OCI-LY1 (cell line): ENCODE data around the gene ATXN7.

Experiments
- H2AFZ ChIP-seq: fragments of 200-600 bp; sonication (generic), shearing (Covaris generic); 2 replicates; pipeline ENCODE4 v1.6.0; 2014; ENCODE audit warnings: antibody characterized with exemption, mild to moderate bottlenecking, low read length
- H3F3A ChIP-seq: fragments of 200-600 bp; sonication (generic), shearing (Covaris generic); 2 replicates; pipeline ENCODE4 v1.6.0; 2014; ENCODE audit warnings: mild to moderate bottlenecking, antibody characterized with exemption, low read length, moderate library complexity; ENCODE audit not compliant: insufficient read depth
- H3K27ac ChIP-seq: fragments of 200-600 bp; sonication (generic); 2 replicates; pipeline ENCODE4 v1.5.1; 2014; ENCODE audit warnings: low read length, mixed run types, mild to moderate bottlenecking, low read depth; ENCODE audit not compliant: poor library complexity, severe bottlenecking
- H3K27me3 ChIP-seq: fragments of 200-600 bp; sonication (generic); 2 replicates; pipeline ENCODE4 v1.6.0; 2014; ENCODE audit warnings: antibody characterized with exemption, mild to moderate bottlenecking, low read length, moderate library complexity; ENCODE audit not compliant: insufficient read depth
- H3K36me3 ChIP-seq: fragments of 200-600 bp; sonication (generic); 2 replicates; pipeline ENCODE4 v1.6.1; 2014; ENCODE audit warnings: mild to moderate bottlenecking, antibody characterized with exemption, low read length, moderate library complexity, mixed read lengths; ENCODE audit not compliant: insufficient read depth
- H3K4me1 ChIP-seq: fragments of 200-600 bp; sonication (generic); 2 replicates; pipeline ENCODE4 v1.5.1; 2014; ENCODE audit warnings: mild to moderate bottlenecking, low read length, moderate library complexity; ENCODE audit not compliant: insufficient read depth, severe bottlenecking
- H3K4me2 ChIP-seq: fragments of 200-600 bp; sonication (generic), shearing (Covaris generic); 2 replicates; pipeline ENCODE4 v1.6.1; 2014; ENCODE audit warnings: low read length
- H3K4me3 ChIP-seq: fragments of 200-600 bp; sonication (generic); 2 replicates; pipeline ENCODE4 v1.5.1; 2014; ENCODE audit warnings: low read length, low read depth, mild to moderate bottlenecking, mixed read lengths; ENCODE audit not compliant: poor library complexity, severe bottlenecking
- H3K79me2 ChIP-seq: fragments of 200-600 bp; shearing (Covaris generic); 2 replicates; pipeline ENCODE4 v1.6.1; 2016; ENCODE audit warnings: mixed run types, low read length, mixed read lengths; ENCODE audit not compliant: insufficient read depth
- H3K9ac ChIP-seq: fragments of 200-600 bp; sonication (generic), shearing (Covaris generic); 2 replicates; pipeline ENCODE4 v1.6.1; 2014; ENCODE audit warnings: mild to moderate bottlenecking, low read length, mixed read lengths
- H3K9me2 ChIP-seq: fragments of 200-600 bp; sonication (generic), shearing (Covaris generic); 2 replicates; pipeline ENCODE4 v1.6.1; 2014; ENCODE audit warnings: low read depth, mild to moderate bottlenecking, low read length, mixed read lengths
- H3K9me3 ChIP-seq: fragments of 200-600 bp; shearing (Covaris generic); 2 replicates; pipeline ENCODE4 v1.6.1; 2014; ENCODE audit warnings: low read length, mixed read lengths
- H4K20me1 ChIP-seq: fragments of 200-600 bp; sonication (generic), shearing (Covaris generic); 2 replicates; pipeline ENCODE4 v1.6.0; 2016; ENCODE audit warnings: mild to moderate bottlenecking, low read length; ENCODE audit not compliant: insufficient read depth
- EZH2 ChIP-seq: fragments of 200-600 bp; sonication (generic), shearing (Covaris generic); IDR thresholded peaks from 2 replicates; pipeline ENCODE4 v1.8.0; 2017; ENCODE audit warnings: borderline replicate concordance, mixed run types, mild to moderate bottlenecking, antibody characterized with exemption, low read length, moderate library complexity, mixed read lengths
- TF ChIP-seq, protein P1 (sequence below): fragments of 200-600 bp; sonication (generic), shearing (Covaris generic); IDR thresholded peaks from 2 replicates; pipeline ENCODE4 v1.5.1; 2017; ENCODE audit warnings: mild to moderate bottlenecking, antibody characterized with exemption, low read length, moderate library complexity, mixed read lengths

The ATXN7 gene

DNA sequence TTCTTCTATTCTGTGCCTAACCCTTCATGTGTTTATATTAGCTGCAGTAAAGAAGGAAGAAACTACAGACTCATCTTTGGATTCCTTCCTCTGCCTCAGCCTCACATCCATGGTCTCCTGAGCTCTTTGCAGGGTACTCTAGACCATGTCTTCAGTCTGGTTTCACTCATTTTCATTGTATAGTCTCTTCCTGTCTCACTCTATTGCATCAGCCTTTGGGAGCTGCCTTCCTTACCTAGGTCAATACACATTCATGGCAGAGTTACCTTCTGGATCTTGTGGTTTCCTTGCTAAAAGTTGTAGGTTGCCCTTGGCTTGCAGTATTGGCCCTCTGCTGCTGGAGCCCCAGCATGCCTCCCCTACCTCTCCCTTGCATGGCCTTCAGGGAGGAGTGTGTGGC lies 80.0 kb downstream of the ATXN7 start:
- Histone ChIP-seq H2AFZ (no peak overlapping the region), H3F3A (no peaks in the 10 kb centered on the region), H4K20me1 (no peaks in the 10 kb centered on the region), H3K36me3 (peaks cover 42% of the 10 kb centered on the region), H3K79me2 (peaks cover 22% of the 10 kb centered on the region), H3K9me3 (no peaks in the 10 kb centered on the region), H3K9me2 (no peaks in the 10 kb centered on the region), H3K4me1 (no peaks in the 10 kb centered on the region), H3K27ac (no peak overlapping the region), H3K4me3 (no peak overlapping the region), H3K9ac (no peak overlapping the region), H3K27me3 (no peaks in the 10 kb centered on the region), H3K4me2 (no peak overlapping the region)
- TF ChIP-seq EZH2 = no peak
- TF ChIP-seq, protein P1, sequence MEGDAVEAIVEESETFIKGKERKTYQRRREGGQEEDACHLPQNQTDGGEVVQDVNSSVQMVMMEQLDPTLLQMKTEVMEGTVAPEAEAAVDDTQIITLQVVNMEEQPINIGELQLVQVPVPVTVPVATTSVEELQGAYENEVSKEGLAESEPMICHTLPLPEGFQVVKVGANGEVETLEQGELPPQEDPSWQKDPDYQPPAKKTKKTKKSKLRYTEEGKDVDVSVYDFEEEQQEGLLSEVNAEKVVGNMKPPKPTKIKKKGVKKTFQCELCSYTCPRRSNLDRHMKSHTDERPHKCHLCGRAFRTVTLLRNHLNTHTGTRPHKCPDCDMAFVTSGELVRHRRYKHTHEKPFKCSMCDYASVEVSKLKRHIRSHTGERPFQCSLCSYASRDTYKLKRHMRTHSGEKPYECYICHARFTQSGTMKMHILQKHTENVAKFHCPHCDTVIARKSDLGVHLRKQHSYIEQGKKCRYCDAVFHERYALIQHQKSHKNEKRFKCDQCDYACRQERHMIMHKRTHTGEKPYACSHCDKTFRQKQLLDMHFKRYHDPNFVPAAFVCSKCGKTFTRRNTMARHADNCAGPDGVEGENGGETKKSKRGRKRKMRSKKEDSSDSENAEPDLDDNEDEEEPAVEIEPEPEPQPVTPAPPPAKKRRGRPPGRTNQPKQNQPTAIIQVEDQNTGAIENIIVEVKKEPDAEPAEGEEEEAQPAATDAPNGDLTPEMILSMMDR = no peak

DNA sequence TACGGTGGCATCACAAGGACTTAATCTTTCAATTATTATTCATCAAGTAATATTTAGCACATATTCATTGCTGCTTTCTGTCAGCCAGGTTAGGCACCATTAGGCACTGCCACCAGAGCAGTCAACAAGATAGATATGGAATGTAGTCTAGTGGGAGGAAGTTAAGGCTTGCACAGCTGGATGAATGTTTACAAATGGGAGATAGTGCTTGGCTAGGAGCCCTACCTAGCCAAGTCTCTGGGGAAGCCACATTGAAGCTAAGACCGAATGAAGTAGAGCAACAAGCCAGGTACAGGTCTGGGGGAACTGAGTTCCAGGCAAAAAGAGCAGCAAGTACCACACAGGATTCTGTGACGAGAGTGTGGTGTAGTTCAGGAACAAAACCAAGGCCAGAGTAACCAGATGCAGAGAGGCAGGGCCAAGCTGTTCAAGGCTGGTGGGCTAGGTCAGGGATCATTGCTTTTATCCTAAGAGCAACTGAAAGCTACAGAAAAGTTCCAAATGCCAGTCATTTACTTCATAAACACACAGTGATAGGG lies 82.0 kb downstream of the ATXN7 start:
- H3K79me2 ChIP-seq = peaks cover 13% of the 10 kb centered on the region
- no peaks in the 10 kb centered on the region for H3K9me2 ChIP-seq
- H3K9ac ChIP-seq = no peak overlapping the region
- H3K4me1 ChIP-seq = no peaks in the 10 kb centered on the region
- no peaks in the 10 kb centered on the region for H3F3A ChIP-seq
- no peak overlapping the region for H2AFZ ChIP-seq
- H3K9me3 ChIP-seq = no peaks in the 10 kb centered on the region
- no peak for TF ChIP-seq EZH2
- TF ChIP-seq, protein P1 = no peak
- no peaks in the 10 kb centered on the region for H4K20me1 ChIP-seq
- H3K36me3 ChIP-seq = peaks cover 26% of the 10 kb centered on the region; the same call in 1 of the 2 replicates
- no peaks in the 10 kb centered on the region for H3K27me3 ChIP-seq
- H3K4me3 ChIP-seq = no peak overlapping the region
- H3K27ac ChIP-seq = no peak overlapping the region
- H3K4me2 ChIP-seq = no peak overlapping the region

DNA sequence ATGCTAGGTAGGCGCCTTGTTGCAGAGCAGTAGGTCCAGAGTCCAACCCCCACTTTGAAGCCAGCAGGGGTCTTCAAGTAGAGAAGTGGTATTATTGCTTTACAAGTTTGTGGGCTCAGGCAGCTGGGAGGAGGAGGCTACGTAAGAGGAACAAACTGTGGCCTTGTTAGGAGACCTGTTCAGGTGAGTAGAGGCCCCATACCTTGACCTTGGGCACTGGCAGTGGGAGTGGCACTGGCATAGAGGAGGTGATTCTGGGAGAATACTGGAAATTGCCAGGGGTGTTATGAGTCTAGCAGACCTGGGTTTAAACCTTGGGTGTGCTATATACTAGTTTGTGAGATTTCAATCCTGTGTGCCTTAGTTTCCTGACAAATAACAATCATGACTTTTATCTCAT lies 83.1 kb downstream of the ATXN7 start:
- H3K79me2 ChIP-seq = peaks cover 6% of the 10 kb centered on the region; the same call in 1 of the 2 replicates
- H3K9ac ChIP-seq = no peak overlapping the region
- no peaks in the 10 kb centered on the region for H4K20me1 ChIP-seq
- peaks cover 21% of the 10 kb centered on the region; the same call in 1 of the 2 replicates for H3K36me3 ChIP-seq
- no peak overlapping the region for H3K4me2 ChIP-seq
- no peak overlapping the region for H2AFZ ChIP-seq
- no peak overlapping the region for H3K27ac ChIP-seq
- H3K9me3 ChIP-seq = no peaks in the 10 kb centered on the region
- no peaks in the 10 kb centered on the region for H3F3A ChIP-seq
- no peak overlapping the region for H3K4me3 ChIP-seq
- H3K9me2 ChIP-seq = no peaks in the 10 kb centered on the region
- no peaks in the 10 kb centered on the region for H3K4me1 ChIP-seq
- no peaks in the 10 kb centered on the region for H3K27me3 ChIP-seq
- no peak for TF ChIP-seq EZH2
- TF ChIP-seq, protein P1 = no peak
